NK-92 (cell line): ENCODE results near the gene BCAT1.
"Not testable (repeated sequence)": the region's sequence is repeated elsewhere in the genome, so short reads cannot be mapped to it uniquely, and the experiment has no call there.

Source experiments
- DNase-seq: peaks from one replicate; lab custom pipeline; 2025; ENCODE audit not compliant: unreplicated experiment; lab: John Stamatoyannopoulos, UW

The BCAT1 gene

DNA sequence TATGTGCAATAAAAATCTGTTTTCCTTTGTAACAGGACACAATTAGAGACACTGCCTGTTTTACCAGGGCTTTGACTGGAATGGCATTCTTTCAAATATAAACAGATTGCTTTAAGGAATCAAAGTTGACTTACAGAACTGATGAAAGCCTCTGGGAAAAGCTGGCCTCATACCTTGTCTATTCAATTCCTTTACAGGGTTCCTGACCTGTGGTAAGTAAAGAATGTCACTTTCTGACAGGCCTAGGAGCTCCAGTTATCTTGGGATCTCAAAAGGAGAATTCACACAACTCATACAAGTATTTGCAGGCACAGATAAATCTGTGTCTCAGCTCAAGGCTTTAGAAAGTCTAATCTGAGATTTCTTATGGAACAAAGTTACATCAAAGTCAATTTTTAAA is 88.4 kb downstream of the BCAT1 start:
- DNase-seq: no peak

DNA sequence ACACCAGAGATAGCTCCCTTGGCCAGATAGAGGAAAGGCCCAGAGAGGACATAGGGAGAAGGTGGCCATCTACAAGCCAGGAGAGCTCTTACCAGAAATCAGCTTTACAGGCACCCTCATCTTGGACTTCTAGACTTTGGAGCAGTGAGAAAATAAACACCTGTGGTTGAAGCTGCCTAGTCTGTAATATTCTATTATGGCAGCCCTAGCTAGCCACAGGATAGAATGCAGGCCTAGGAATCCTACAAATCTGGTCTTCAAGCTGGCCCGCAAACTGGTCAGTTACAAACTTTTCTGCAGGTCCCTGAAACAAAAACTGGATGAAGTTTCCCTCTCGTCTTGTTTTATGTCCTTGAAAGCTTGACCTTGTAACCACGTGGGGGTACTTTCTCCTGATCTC is 92.4 kb downstream of the BCAT1 start:
- no peak for DNase-seq

DNA sequence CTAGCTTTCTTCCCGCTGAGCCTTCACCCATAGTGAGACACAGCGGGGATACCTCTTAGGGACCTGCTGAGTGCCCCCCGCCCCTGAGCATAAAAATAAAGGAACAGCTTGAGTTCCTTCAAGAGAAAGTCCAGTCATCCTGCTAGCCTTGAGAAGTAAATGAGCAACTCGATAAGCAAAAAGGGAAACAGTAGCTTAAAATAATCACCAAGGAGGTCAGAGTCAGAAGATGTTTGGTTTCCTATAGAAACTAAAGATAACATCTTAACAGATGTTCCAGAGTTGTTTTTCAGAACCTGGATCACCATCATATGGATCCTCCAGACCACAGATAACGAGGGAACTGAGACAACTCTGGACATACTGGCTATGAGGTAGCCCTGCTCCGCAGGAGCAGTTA is 94.0 kb downstream of the BCAT1 start:
- no peak for DNase-seq

DNA sequence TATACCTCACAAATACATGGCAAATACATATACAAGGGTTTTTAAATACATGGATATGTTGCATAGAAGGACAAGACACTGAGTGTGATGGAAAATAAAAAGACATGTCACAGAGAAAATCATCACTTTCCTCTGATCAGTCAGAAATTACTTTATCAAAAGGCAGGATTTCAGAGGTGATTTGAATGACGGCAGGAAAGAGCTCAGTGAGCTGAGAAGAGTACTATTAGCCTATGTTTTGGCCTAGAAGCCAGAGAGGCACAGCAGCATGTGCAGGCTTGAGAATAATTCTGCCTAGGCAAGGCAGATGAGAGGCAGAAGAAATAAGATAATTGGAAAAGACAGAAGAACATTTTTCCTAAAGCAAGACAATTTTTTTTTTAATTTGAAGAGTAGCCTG is 94.9 kb downstream of the BCAT1 start:
- no peak for DNase-seq

DNA sequence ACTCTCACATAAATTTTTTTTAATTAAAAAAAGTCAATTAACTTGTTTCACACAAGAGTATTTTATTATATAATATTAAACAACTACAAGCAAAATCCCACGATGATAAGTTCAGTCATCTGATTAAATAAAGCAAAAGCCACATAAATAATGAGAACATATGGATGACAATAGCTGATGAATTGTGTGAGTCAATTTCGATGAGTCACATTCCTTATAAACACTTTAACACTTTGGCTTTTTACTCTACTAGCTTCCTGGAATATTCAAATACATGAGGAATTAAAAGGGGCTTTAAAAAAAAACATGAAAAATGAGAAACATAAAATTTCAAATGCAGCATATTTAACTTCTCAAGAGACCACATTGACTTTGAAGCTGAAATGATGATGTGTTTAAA is 95.3 kb downstream of the BCAT1 start:
- no peak for DNase-seq

DNA sequence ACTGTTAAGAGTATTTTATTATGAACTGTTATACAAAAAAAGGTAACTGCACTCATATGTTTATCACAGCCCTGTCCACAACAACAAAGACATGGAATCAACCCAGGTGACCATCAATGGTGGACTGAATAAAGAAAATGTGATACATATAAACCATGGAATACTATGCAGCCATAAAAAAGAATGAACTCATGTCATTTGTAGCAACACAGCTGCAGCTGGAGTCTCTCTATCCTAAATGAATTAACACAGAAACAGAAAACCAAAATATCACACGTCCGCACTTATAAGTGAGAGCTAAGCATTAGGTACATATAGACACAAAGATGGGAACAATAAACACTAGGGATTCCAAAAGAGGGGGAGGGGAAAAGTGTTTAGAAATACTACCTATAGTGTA is 95.8 kb downstream of the BCAT1 start:
- DNase-seq: no peak

DNA sequence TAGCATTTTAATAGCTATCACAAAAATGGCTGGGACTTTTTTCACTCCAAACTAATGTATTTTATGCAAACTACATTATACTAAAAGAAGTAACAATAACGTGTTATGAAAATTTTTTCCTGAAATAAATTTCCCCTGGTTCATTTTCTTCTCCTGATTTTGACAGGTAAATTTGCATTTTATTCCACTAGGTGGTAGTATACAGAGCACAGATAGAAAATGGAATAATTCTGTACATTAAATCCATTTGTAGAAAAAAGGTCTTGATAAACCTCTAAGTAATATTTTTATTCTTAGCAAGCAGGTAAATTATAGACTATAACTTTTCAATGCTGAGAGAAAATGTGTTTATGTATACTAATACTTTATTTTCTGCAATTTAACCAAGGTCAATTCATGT is 96.5 kb downstream of the BCAT1 start:
- no peak for DNase-seq

DNA sequence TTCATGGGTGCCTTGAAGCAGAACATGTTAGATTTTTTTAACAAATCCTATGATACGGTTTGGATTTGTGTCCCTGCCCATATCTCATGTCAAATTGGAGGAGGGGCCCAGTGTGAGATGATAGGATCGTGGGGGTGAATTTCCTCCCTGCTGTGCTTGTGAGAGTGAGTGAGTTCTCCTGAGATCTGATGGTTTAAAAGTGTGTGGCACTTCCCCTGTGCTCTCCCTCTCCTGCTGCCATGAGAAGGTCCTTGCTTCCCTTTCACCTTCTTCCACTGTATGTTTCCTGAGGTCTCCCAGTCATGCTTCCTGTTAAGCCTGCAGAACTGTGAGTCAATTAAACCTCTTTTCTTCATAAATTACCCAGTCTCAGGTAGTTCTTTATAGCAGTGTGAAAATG is 97.0 kb downstream of the BCAT1 start:
- not testable (repeated sequence) for DNase-seq

DNA sequence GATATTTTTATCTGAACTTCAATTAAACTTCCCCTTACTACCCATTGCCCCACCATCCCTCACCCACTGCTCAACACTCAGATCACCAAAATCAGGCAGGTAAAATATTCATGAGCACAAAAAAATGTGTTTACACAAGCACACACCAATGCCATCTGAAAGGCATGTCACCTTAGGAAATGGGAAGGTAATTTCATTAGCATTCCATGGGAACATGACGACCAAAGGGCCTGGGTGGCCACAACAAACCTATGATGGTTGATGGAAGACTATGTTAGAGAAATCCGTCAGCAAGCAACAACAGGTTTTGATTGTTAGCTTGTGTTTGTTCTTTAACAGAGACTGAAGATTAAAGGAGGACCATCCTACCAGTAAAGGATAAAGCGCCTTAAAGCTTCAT is 97.6 kb downstream of the BCAT1 start:
- no peak for DNase-seq

DNA sequence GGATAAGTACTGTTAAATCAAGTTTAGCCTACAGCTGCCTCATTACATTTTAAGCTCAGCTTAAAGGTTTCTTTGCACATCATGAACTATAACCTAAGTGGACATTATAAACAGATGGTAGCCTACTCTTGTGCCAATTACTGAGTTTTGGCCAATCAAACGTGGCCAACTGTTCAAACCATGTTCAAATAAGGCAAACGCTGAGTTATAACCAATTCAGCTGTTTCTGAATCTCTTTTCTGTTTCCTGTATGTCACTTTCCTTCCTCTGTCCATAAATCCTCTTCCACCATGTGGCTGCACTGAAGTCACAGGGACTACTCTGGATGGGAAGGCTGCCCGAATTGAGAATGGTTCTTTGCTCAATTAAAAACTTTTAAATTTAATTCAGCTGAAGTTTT is 98.4 kb downstream of the BCAT1 start:
- DNase-seq: no peak

DNA sequence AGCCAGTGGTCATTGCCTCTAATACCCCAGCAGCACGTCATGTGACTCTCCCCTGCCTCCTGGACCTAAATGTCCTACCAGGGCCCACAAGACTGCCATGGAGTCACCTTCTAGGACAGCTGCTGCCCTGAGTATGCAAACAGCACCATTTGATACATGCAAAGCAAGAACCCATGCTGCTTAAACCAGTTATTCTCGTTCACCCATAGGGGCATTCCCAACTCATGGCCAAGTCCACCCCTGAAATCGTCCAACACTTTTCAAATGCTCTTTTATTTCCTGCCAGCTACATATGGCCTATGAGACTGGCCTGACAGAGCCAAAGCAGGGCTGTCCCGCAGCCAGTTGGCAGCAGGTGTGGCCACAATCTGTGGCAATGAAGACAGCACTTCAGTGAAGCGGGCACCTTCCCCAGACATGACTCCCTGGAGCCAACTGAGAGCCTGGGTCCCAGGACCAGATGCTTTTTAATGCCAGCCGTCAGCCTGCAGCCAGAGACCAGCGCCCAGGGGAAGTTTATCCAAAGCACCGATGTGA is 99.9 kb downstream of the BCAT1 start:
- DNase-seq: no peak

DNA sequence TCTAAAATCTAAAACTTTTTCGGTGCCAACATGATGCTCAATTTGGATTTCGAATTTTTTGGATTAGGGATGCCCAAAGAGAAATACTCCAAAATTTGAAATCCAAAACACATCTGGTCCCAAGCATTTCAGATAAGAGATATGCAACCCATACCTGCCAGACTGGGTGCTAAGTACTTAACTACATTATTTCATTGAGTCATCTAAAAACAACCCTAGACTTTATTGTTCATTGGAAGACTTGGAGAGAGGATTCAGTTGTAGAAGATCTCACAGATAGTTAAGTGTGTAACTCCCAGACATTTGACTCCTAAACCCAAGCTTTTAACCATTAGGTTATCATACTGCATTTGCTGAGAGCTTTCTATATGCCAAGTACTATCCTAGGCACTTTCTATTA is 102.2 kb downstream of the BCAT1 start:
- DNase-seq: no peak

DNA sequence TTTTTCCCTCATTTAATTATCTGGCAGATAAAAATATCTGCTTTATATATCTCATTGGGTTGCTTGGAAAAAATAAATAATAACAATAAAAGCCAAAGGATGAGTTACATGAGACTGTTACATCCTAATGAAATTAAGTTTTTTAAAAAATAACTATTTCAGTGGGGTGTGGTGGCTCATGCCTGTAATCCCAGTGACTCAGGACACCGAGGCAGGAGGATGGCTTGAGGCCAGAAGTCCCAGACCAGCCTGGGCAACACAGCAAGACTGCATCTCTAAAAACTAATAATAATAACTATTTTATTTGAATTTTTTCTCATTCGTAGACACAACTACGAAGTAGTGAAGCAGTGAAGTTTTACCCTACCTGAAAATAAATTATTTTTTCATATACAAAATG is 103.3 kb downstream of the BCAT1 start:
- no peak for DNase-seq

DNA sequence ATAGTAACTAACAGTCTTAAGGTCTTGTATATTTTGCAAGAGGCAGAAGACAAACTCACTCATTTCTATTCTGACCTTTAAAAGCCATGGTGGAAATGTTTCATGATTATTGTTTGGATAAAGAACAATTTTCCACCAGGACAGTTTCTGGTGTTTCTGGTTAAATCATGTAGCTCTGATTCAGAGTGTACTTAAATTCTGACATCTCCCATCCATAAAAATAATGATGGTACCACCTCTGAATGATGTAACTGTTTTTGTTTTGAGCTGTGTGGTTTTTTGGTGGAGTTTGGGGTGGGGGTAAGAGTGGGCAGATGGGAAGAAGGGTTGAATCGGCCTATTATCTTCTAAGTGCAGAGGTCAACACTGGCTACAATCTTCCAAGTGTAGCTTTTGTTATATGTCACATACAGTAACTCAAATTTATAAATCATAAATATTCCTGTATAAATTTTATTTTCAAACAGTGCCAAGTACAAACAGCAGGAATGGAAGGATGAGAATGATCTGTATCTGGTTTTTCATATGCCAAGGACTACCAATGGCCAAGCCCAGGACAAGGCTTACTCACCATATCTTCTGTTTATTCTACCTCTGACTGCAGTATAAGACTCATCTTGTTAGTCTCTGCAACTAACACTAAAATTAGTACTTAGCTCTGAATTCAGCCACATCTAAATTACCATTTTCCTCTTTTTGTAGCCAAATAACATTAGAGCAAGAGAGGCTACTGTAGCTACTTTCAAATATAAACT is 108.7 kb downstream of the BCAT1 start:
- no peak for DNase-seq

DNA sequence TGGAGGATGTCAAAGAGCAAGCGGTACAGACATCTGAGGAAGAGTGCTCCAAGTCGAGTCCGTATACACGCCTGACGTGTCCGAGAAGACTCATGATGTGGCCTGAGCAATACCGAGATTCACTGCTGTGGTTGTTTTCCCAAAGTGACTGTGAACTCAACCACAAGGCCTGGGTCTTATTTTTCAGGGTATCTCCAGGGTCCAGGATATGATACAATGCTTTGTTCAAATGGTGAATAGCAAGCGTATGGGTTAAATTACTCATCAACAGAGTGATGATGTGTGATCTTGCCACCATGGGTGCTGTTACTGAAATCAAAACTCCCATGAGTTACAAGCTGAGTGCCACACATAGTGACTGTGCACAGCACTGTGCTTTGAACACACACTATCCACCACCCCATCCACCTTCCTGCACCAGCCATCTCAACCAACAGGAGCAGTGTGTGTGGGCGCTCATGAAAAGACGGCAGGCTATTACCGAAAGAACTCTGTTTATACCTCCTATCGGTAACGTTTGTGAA is 109.6 kb downstream of the BCAT1 start:
- no peak for DNase-seq

DNA sequence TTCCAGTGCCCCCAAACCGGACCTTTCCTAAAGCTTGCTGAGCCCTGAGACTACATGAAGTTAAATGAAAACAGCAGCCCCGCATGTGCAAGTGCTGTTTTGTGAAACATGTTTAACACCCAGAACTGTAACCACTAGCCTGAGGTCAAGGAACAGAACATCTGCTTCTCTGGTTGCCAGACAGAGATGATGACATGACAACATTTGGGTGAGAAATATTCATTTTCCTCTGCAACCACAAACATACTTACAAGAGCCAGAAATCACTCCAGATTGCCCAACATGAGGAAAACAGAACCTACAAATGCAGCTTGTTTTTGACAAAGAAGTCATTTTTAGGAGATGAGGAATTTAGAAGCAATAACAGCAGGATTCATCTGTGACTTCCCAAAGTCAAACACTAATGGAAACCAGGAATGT is 110.4 kb downstream of the BCAT1 start:
- DNase-seq: no peak

DNA sequence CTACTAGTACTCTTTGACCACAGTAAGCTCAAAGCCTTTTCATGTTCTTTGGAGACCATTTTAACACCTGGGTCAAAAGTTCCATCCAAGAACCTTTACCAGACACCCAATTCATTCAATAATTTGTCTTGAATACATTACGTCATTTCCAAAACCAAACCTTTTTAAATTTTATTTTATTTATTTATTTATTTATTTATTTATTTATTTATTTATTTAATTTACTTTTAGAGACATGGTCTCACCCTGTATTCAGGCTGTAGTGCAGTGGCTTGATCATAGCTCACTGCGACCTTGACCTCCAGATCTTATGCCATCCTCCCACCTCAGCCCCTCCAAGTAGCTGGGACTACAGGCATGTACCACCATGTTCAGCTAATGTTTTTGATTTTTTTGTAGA is 113.5 kb downstream of the BCAT1 start:
- DNase-seq: no peak

DNA sequence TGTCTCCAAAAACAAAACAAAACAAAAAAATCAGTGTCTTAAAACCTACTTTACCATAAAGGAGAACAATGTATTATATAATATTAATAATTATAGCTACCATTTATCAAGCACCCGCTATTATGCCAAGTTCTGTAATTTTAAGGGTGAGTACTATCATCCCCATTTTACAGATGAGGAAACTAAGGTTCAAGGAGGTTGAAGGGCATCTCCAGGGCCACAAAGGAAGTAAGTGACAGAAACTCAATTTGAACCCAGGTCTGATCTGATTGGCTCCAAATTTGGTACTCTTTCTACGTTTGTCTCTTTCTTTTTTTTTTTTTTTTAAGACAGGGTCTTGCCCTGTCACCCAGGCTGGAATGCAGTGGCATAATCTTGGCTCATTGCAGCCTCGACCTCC is 115.4 kb downstream of the BCAT1 start:
- DNase-seq: no peak

DNA sequence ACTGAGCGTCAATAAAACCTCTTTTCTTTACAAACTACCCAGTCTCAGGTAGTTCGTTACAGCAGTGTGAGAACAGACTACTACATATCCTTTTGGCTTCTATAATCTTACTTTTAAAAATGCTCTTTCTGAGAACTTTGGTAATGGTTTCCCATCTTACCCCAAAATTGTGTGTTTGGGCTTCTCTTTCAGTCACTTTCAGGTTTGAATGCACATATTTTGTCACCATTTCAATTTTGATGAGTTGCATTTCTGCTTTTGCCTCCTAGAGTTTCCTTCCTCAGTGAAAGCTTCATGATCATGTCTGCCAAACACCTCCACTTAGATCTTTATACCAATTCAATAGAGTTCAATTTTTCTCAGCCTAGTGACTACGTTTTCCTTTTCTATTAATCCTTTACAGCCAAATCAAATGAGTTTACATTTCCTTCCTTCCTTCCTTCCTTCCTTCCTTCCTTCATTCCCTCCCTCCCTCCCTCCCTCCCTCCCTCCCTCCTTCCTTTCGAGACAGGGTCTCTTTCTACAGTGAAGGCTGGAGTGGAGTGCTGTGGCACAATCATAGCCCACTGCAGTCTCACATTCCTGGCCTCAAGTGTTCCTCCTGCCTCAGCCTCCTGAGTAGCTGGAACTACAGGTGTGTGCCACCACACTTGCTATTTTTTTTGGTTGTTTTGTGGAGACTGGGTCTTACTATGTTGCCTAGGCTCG is 124.9 kb downstream of the BCAT1 start:
- DNase-seq: no peak

DNA sequence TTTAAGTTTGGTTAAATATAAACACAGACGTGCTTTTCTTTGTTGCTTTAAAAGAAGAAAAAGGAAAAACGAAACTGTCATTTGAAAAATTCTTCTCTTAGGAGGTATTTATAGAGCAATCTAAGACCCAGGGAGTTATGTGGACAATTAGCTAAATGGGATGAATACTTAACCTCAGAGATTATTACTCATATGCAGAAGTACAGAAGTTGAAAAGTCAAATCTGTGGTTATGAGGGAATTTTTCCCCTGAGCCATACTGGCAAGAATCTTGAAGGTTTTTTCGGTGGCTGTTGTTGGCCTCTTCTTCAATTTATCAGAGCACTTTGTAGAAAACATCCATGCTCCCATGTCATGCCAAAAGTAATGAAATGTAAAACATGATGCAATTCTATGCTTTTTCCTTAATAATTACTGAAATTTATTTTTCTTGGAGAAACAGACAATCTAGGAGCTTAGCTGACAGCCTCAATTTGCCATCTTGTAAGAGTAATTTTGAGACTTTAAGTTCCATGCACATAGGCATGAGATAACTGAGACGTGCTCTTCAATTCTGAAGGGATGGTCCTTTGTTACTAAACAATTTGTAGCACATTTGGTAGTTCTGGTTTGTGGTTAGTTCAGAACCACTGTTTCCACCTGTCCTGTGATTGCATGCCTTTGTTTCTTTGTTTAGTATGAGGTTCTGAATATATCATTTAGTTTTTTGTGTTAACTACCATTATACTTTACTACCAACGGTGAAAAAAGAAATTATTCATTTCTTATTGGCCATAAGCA is 126.6 kb downstream of the BCAT1 start:
- no peak for DNase-seq

DNA sequence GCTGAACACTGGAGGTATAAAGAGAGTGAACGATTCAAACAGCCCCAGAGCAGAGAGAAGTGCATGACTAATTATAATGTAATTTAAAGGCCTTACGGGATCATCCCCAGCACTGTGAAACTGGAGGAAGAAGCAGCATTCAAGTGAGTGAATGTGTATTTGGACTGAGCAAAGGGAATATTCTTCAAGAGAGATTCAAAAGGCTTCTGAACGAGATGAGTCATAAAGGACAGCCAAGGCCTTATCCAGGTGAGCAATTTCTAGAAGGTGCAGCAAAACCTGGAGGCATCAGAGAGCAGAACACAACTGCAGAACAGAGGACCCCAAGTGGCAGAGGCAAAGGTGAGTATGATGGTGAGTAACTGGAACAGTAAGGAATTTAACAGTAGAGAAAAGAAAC is 127.2 kb downstream of the BCAT1 start:
- no peak for DNase-seq

DNA sequence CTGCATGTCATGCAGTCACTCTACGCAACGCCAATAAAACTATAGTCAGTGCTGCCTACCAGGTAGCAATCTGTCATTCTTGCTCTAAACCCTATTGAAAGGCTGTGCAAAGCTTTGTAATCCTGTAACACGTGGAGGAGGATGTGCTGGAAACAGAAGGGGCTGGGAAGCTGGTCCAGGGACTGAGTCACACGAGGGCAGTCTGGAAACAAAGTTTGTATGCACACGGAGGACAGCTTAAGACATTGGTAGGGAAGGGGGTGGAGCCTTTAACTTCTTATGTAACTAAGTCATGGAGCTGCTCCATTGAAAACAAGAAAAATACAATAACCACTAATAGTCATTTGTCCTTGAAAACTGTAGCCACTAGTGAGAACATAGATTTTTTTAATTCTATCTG is 128.0 kb downstream of the BCAT1 start:
- DNase-seq: no peak
